ENCODE data around the gene RFT1.

DNA sequence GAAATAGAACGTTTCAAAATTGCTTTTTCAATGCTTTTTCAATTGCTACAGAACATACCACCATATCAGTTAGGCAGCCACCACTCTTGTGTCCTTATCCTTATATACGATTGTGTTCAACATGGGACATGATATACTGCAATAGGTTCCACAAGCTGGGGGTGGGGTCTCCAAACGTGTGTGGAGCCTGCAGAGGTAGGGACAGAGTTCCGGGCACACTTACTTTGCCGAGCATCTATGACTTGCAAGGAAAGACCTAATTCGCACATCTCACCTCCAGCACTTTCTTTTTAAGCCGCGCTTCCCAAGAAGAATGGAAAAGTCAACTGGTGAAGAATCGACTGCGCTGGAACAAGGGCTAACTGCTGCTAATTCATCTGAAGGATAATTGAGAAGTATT is 44.8 kb downstream of the RFT1 start:
- no peak for TF ChIP-seq EZH2 (IDR thresholded peaks at IDR 0.05; ENCODE audit: low read length, missing control alignments)
- TF ChIP-seq, protein P1, sequence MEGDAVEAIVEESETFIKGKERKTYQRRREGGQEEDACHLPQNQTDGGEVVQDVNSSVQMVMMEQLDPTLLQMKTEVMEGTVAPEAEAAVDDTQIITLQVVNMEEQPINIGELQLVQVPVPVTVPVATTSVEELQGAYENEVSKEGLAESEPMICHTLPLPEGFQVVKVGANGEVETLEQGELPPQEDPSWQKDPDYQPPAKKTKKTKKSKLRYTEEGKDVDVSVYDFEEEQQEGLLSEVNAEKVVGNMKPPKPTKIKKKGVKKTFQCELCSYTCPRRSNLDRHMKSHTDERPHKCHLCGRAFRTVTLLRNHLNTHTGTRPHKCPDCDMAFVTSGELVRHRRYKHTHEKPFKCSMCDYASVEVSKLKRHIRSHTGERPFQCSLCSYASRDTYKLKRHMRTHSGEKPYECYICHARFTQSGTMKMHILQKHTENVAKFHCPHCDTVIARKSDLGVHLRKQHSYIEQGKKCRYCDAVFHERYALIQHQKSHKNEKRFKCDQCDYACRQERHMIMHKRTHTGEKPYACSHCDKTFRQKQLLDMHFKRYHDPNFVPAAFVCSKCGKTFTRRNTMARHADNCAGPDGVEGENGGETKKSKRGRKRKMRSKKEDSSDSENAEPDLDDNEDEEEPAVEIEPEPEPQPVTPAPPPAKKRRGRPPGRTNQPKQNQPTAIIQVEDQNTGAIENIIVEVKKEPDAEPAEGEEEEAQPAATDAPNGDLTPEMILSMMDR (conservative IDR thresholded peaks at IDR 0.05 in 1 of 2, IDR thresholded peaks at IDR 0.05 in 1 of 2; ENCODE audit: low read depth in 1 of 2, low read length in 2 of 2) = no peak

All from fibroblast of lung (primary cell).